COLO668 (cell line): ENCODE measurements around the gene LRRC51.
"Not testable (repeated sequence)": the region's sequence is repeated elsewhere in the genome, so short reads cannot be mapped to it uniquely, and the experiment has no call there.

Experiments used
- DNase-seq: peaks from one replicate; lab custom pipeline; 2025; ENCODE audit not compliant: unreplicated experiment; lab: John Stamatoyannopoulos, UW

Gene LRRC51

GRCh38 chr11:72138821-72139390 is 58.3 kb downstream of the LRRC51 start:
- no peak for DNase-seq

- DNase-seq = no peak
Measured at GRCh38 chr11:72139500-72139899, 58.9 kb downstream of the LRRC51 start.

- no peak for DNase-seq
Measured at GRCh38 chr11:72140661-72141060, 60.0 kb downstream of the LRRC51 start.

GRCh38 chr11:72141066-72141465 is 60.4 kb downstream of the LRRC51 start:
- no peak for DNase-seq

GRCh38 chr11:72142086-72142485 is 61.4 kb downstream of the LRRC51 start:
- DNase-seq = not testable (repeated sequence)

- not testable (repeated sequence) for DNase-seq
Measured at GRCh38 chr11:72142543-72142942, 61.9 kb downstream of the LRRC51 start.

GRCh38 chr11:72144807-72145565 is 64.3 kb downstream of the LRRC51 start:
- no peak for DNase-seq
